ENCODE data around the gene LAMA2.

LAMA2 gene

GRCh38 chr6:129488313-129488712 is 605.4 kb downstream of the LAMA2 start:
- no peak for TF ChIP-seq CTCF (IDR thresholded peaks at IDR 0.05; ENCODE audit: insufficient read depth, low read depth, low read length, missing control alignments)
- no peak for DNase-seq (ENCODE audit: low read depth)
- no peak overlapping the region for H3K4me3 ChIP-seq (ENCODE audit: low read length)

GRCh38 chr6:129489215-129489765 is 606.4 kb downstream of the LAMA2 start:
- H3K4me3 ChIP-seq (ENCODE audit: low read length) = no peak overlapping the region
- no peak for DNase-seq (ENCODE audit: low read depth)
- no peak for TF ChIP-seq CTCF (IDR thresholded peaks at IDR 0.05; ENCODE audit: insufficient read depth, low read depth, low read length, missing control alignments)

- no peak for TF ChIP-seq CTCF (IDR thresholded peaks at IDR 0.05; ENCODE audit: insufficient read depth, low read depth, low read length, missing control alignments)
- peak; percentile 97 for DNase-seq (ENCODE audit: low read depth)
- peak overlapping the region; percentile 41 for H3K4me3 ChIP-seq (ENCODE audit: low read length)
Measured at GRCh38 chr6:129490521-129491255, 607.8 kb downstream of the LAMA2 start.

- H3K4me3 ChIP-seq (ENCODE audit: low read length) = no peak overlapping the region
- no peak for TF ChIP-seq CTCF (IDR thresholded peaks at IDR 0.05; ENCODE audit: insufficient read depth, low read depth, low read length, missing control alignments)
- DNase-seq (ENCODE audit: low read depth) = no peak
Measured at GRCh38 chr6:129491436-129491835, 608.5 kb downstream of the LAMA2 start.

- no peak for TF ChIP-seq CTCF (IDR thresholded peaks at IDR 0.05; ENCODE audit: insufficient read depth, low read depth, low read length, missing control alignments)
- no peak overlapping the region for H3K4me3 ChIP-seq (ENCODE audit: low read length)
- no peak for DNase-seq (ENCODE audit: low read depth)
Measured at GRCh38 chr6:129492260-129492659, 609.3 kb downstream of the LAMA2 start.

- DNase-seq (ENCODE audit: low read depth) = peak; percentile 84
- TF ChIP-seq CTCF (IDR thresholded peaks at IDR 0.05; ENCODE audit: insufficient read depth, low read depth, low read length, missing control alignments) = no peak
Measured at GRCh38 chr6:129493354-129493902, 610.5 kb downstream of the LAMA2 start.

More at GRCh38 chr6:129493354-129493902, 610.5 kb downstream of the LAMA2 start:
- no peak overlapping the region for H3K4me3 ChIP-seq (ENCODE audit: low read length)

Measured in epithelial cell of esophagus (primary cell).